HG02884 (cell line): ENCODE measurements around the gene UNC5C.

Experiments used
- ATAC-seq: cut with Tn5 transposase; IDR thresholded peaks from one replicate; pipeline ENCODE4 v1.9.1; 2021; ENCODE audit warnings: mild to moderate bottlenecking, moderate library complexity; ENCODE audit not compliant: unreplicated experiment

UNC5C gene

DNA sequence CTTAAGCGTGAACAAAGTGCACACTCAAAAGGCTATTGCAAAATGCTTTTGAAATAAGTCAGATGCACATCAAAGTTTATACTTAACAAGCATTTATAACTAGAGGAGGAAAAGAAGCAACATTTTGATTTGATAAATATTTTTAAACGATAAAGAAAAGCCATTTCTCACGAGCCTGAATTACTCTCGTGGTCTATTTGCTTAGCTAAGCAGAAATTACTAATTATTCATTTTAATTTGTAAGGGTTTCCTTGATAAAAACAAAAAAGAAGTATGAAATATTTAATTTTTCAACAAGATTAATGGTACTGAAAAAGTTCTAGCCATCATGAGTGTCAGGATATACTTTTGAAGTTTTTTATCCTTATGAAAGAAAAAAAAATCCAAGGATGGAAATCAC, 78.2 kb downstream of the UNC5C start:
- no peak for ATAC-seq

DNA sequence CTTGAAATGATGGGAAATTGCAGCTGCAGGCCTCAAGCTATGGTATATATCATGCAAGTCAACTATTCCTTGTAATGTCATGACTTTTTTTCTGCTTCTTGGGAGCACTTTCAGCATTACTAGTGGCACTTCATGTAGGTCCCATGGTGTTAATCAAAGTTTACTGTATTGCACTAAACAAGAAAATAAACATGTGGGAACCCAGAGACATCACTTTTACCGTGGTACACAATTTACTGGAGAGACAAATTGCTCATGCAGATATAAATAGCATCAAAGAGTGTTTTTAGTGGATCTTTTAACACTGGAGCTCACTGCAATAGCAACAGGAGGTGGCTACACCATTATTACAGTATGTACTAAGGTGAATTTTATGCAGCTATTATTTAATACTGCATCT, 79.2 kb downstream of the UNC5C start:
- no peak for ATAC-seq

- no peak for ATAC-seq
Measured at GRCh38 chr4:95466791-95467190, 82.0 kb downstream of the UNC5C start.

DNA sequence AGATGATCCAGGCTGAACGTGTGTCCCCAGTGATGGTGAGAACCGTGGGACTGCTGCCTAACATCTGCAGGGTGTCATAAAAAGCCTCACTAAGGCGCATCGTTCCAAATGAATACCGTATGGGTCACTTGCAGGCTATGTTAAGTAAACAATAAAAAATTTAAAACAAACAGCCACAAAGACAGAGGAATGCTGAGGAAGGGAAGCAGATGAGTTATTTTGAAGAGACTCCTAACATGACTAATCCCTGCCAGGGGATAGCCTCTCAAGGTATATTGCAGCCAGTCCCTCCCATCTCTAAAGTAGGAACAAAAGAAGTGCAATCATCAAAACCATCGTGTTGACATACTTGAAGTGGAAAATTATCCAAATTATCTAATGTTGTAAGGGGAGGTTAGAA, 83.8 kb downstream of the UNC5C start:
- no peak for ATAC-seq

GRCh38 chr4:95462921-95463320, 85.9 kb downstream of the UNC5C start:
- no peak for ATAC-seq

DNA sequence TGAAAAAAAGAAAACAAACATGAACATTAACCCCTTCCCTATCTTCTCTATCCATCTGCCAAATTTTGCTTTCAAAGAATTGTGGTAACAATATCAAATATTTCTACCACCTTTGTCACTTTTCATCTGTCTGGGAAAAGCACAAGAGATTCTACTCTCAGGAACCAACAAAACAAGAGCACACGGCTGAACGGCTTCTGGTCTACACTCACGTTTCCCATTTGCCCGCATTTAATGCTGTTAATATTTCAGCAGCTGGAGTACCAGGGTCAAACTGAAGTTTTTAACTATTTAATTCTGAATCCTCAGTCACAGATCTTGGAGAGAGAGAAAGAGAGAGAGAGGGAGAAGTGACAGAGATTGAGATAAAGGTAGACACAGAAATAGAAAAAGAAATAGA, 91.4 kb downstream of the UNC5C start:
- no peak for ATAC-seq

- ATAC-seq = no peak
Measured at GRCh38 chr4:95450294-95450693, 98.5 kb downstream of the UNC5C start.

GRCh38 chr4:95446173-95446572, 102.6 kb downstream of the UNC5C start:
- no peak for ATAC-seq

DNA sequence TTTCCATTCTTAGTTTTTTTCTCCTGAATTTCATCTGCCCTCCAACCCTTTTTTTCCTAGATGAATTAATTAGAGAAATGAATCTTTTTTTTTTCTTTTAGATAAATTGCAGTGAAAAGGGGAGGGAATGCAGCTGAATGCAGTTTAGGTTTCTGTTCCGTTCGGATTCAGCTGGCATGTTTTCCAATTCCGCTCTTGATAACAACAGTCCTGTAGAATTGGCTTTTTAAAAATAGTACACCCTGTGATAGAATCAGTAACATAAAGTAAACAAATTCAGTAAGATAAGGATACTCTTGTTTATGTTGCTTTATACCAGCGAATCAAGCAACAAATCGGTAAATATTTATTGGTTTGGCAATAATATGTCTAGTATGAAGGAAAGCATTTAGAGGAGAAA, 103.5 kb downstream of the UNC5C start:
- no peak for ATAC-seq

DNA sequence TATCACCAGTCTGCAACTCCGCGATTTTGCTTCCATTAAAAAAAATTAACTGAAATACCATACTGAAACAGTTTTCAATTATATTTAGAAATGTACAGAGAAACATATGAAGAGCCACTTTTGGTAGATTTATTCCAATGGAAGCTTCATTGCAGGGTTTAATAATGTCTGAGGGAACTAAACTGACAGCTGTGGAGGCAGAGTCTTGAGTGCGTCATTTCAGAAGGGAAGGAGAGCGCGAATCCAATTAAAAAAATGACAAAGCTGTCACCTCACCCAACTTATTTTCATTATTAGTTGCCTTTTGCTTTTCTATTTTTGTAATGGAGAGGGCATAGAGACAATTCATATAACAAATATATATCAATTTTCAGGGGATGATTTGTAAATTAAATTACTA, 104.0 kb downstream of the UNC5C start:
- ATAC-seq = no peak

DNA sequence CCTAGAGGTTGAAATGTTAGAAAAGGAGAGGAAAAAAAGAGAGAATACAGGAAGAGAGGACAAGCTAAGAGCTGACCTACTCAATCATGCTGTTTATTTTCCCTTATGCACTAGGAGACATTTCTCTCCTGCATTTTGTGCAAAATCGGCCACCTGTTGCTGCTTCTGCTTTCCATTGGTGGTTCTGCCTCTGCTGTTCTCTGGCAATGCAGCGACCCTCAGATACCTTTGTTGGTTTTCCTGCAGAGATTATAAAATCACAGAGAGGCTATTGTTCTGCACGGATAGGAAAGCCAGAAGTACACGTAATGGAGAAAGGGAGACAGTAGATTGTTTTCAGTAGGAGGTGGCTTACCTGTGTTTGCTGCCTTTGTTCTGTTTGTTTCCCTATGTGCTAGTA, 108.9 kb downstream of the UNC5C start:
- ATAC-seq = no peak

GRCh38 chr4:95439071-95439470, 109.7 kb downstream of the UNC5C start:
- no peak for ATAC-seq

DNA sequence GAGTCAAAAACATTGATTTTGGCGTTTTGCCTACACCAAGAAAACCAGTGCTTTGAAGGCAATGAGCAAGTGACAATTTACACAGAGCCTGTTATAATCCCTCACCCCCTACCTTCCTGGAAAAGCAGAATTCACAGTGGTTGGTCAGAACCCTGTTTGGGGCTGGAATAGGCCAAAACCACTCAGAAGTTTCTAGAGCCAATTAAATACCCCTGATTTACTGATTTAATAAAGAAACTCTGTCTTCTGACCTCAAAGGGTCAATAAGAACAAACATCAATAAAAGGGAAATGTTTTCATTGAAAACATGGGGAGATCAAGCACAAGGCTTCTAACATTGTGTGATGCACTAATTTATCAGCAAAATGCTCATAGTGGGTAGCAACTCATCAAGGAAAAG, 116.3 kb downstream of the UNC5C start:
- ATAC-seq = no peak

GRCh38 chr4:95431678-95432077, 117.1 kb downstream of the UNC5C start:
- no peak for ATAC-seq

DNA sequence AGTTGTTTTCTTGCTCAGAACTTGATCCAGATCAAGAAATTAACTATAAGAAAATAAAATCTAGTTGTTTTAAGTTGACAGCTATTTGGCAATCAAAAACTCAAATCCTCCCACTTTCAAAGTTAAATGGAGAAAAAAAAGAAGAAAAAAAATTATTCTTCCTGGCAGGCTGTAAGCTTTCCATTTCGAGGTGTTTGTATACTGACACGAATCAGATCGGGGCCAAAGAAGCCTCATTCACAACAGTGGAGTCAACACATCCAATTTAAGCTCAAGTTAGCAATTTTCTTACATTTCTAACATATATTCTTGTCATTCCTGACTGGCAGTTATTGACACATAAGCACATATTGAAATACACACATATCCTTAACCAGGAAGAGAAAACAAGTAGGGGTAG, 119.4 kb downstream of the UNC5C start:
- no peak for ATAC-seq

DNA sequence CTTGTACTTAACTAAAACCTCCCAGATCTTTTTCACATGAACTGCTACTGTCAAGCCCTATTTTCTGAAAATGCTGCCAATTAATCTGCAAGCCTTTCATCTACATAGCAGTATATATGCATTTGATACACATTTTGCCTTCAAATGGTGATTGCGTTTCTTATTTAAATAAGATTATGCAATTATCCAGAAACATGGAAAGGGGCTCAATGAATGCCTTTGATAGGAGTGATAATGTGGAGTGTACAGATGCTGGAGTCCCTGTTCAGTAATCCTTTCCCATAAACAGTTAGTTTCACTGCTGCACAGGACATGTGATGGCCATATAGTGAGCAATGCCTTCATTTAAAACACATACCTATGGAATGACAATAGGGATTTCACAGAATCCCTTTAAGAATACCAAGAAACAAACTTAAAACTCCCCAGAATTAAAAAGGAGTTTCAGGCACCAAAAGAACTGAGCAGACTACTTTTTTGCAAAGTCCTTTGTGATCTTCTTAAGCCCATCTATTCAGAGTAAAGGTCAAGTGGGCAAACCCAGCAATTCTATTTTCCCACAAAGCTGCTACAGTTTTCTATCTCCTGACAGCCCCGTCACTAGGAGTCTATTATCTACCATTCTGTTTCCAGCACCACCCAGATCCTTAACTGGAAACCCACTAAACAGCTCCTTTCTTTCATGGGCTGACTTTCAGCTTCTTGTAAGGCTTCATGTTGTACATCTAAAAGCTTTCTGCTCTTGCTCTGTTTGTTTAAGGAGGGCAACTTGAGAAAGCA, 120.3 kb downstream of the UNC5C start:
- ATAC-seq = no peak

DNA sequence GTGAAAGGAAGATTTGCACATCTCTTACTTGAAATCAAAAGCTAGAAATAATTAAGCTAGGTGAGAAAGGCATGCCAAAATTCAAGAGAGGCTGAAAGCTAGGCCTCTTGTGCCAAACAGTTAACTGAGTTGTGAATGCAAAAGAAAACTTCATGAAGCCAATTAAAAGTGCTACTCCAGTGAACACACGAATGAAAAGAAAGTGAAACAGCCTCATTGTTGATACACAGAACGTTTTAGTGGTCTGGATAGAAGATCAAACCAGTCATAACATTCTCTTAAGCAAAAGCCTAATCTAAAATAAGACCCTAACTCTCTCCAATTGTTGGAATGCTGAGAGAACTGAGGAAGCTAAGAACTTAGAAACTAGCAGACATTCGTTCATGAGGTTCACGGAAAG, 122.3 kb downstream of the UNC5C start:
- ATAC-seq = no peak

DNA sequence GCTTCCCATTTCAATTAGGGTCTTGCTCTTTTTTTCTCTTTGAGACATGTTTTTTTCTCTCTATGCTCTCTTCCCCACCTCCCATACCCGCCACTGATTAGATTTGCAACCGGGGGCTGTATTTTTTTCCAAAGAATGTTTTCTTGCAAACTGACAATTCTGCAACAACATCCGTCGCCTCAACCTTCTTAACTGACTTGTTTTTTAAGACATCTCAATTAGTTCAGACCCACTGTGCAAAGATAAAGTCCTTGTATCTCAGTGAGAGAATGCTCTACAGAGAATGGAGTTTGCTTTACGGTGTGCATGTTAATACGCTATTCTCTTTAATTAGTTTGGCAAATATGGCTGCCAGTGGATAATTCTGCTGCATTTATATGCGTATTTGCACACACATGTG, 126.3 kb downstream of the UNC5C start:
- no peak for ATAC-seq

DNA sequence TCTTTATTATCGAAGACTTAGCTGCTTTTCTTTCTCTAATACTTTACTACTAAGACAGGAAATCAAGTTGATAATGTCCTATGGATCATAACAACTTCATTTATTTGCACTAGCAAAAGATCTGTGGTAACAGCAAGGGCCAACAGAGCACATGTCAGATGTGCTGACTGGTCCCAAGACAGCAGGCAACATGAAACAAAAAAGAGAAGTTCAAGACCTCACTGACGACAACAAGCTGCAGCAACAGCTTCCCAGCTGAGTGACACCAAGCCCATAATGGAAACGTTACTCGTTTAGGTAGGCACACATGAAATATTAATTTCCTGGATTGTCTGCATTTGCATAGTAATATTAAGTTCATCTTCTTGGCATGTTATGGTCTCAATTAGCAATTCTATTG, 126.9 kb downstream of the UNC5C start:
- ATAC-seq = no peak

GRCh38 chr4:95417531-95417930, 131.2 kb downstream of the UNC5C start:
- ATAC-seq = no peak

- no peak for ATAC-seq
Measured at GRCh38 chr4:95415346-95415771, 133.4 kb downstream of the UNC5C start.

DNA sequence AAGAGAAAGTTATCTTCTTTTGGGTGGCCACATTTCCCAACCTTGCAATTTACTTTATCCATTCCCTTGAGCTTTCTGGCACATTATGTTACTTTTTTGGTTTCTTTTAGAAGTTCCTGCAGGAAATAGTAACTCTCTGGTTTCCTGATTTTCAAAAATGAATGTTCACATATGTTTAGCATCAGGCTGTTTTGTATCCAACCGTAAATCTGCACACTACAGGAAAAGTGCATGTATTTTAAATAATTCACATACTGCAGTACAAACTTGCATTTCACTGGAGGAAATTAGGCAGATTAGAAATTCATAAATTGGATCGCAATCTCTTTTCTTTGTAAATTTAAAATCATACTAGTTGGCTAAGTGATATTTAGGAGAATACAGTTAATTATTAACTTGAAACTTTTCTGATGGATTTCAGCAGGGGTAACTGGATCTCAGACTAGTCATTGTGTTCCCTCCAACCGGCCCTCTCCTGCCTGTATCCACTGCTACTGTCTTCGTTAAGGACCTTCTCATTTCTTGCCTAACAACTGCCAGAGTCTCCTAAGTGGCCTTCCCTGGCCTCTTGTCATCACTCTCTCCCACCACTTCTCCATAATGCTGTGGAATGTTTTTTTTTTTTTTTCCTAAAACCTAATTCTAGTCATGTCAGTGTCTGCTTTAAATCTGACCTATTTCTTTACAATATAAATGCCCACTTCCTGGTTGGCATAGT, 137.2 kb downstream of the UNC5C start:
- ATAC-seq = no peak
